Fibroblast of pulmonary artery (primary cell): ENCODE data around the gene ARHGAP42.

ENCODE experiments used
- DNase-seq: peaks from one replicate; pipeline ENCODE4 v3.0.0-alpha.2; 2010; ENCODE audit warnings: low read depth
- H3K4me3 ChIP-seq: replicated peaks from 2 replicates; pipeline ENCODE4 v1.5.1; 2011; ENCODE audit warnings: low read depth, mild to moderate bottlenecking, control low read depth, low read length, moderate library complexity
- TF ChIP-seq, protein P1 (sequence below): IDR thresholded peaks from 2 replicates; pipeline ENCODE4 v1.5.1; 2011; ENCODE audit warnings: mild to moderate bottlenecking, control low read depth, low read length, inconsistent platforms; ENCODE audit errors: missing control alignments

ARHGAP42 gene

DNA sequence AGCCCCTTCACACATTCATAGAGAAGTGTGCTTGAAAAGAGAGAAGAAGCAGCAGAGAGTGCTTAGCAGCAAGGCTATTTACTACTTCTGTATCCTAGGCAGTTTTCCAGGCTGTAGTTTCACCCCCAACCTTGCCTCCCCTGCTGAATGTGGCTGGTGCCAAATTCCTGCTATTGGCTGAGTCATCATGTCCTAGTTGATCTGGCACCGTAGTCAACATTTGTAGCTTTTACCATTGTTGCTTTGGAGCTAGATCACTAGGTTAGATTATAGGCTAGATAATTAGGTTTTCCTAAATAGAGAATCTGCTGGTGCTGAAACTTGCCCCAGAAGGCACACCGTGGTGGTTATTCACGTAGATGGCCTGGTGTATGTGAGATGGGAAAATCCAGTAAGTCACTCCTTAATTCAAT is 32.7 kb downstream of the ARHGAP42 start:
- DNase-seq, result peak; percentile 92
- TF ChIP-seq, protein P1, sequence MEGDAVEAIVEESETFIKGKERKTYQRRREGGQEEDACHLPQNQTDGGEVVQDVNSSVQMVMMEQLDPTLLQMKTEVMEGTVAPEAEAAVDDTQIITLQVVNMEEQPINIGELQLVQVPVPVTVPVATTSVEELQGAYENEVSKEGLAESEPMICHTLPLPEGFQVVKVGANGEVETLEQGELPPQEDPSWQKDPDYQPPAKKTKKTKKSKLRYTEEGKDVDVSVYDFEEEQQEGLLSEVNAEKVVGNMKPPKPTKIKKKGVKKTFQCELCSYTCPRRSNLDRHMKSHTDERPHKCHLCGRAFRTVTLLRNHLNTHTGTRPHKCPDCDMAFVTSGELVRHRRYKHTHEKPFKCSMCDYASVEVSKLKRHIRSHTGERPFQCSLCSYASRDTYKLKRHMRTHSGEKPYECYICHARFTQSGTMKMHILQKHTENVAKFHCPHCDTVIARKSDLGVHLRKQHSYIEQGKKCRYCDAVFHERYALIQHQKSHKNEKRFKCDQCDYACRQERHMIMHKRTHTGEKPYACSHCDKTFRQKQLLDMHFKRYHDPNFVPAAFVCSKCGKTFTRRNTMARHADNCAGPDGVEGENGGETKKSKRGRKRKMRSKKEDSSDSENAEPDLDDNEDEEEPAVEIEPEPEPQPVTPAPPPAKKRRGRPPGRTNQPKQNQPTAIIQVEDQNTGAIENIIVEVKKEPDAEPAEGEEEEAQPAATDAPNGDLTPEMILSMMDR, result no peak
- no peak overlapping the region for H3K4me3 ChIP-seq

DNA sequence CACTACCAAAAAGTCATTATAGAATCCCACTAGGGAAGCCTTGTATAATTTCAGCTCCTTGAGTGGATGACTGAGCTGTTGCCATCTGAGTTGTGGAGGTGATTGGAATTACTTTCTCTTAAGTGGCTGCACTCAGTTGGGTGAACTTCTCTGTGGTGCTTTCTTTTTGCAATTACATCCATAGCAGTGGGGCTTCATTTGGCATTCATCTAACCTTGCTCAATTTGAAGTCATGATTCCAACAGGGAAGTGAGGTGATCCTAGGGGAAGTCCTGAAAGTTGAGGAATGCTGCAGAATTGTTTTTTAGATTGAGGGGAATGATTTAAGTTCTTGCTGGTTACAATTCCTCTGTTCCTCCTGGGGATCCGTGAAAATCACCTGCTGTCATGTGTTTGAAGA is 39.6 kb downstream of the ARHGAP42 start:
- TF ChIP-seq, protein P1, result no peak

DNA sequence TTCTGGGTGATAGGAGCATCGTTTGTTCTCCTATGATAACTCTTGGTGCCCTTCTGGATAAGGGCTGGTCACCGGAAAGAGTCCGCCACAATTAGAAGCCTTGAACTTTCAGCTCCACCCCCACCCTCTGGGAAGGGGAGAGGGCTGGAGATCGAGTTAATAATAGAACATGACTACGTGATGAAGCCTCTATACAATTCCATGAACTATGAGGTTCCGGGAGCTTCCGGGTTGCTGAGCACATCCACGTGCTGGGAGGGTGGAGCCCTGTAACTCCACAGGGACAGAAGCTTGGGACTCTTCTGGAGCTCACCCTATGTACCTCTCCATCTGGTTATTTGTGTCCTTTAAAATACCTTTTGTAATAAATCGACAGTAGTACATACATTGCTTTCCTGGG is 40.3 kb downstream of the ARHGAP42 start:
- no peak overlapping the region for H3K4me3 ChIP-seq
- TF ChIP-seq, protein P1, result no peak
- no peak for DNase-seq

More for the DNA sequence above, 39.6 kb downstream of the ARHGAP42 start:
- DNase-seq, result no peak
- H3K4me3 ChIP-seq, result no peak overlapping the region

DNA sequence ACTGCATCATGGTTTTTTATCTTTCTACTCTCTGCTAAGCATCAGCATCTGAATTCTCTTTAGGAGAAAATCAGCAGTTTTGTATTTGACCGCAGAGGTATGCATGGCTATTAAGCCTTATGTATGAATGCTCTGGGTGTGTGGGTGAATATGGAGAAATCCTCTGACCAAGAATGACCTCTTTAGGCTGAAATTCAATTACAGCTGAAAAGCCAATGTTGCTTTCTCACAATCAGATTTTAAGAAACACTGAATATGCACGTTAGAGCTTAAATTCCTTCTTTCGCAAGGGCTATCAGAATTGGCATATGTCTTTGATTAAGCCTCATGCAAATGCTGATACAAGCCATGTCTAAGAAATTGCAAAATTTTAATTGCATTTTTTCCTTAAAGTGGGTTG is 43.2 kb downstream of the ARHGAP42 start:
- DNase-seq, result no peak
- H3K4me3 ChIP-seq, result no peak overlapping the region
- TF ChIP-seq, protein P1, result no peak

DNA sequence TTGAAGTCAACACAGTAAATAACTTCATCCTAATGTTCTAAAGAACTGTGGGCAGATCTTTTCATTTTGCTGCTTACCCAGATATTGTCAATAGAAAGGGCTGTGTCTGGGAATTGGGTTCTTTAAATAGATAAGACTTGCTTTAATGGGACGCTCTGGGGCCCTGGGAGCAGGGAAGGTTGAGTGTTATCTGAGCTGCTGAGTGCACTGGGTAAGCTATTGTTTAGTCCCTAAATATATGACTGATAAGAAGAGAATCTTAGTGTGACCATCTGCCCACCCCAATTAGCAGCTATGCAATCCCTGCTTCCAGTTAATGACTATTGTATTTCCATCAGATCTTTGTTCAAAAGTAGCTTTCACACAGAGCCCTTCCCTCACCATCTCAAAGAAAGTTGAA is 44.4 kb downstream of the ARHGAP42 start:
- H3K4me3 ChIP-seq, result no peak overlapping the region
- TF ChIP-seq, protein P1, result no peak
- no peak for DNase-seq

DNA sequence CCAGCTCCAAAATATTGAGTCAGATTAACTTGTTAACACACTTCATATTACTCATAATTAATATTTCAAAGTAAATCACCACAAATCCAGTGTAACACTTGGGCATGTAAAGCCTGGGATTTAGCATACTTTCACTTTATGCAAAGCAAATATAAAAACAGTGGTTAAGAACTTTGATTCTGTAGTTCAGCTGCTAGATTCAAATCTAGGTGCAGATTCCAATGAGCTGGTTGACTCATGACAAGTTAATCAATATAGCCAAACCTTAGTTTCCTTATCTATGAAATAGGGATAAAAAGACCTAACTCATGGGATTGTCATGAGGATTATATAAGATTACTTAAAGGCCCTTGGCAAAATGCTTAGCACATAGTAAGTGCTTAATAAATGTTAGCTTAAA is 45.9 kb downstream of the ARHGAP42 start:
- TF ChIP-seq, protein P1, result no peak
- H3K4me3 ChIP-seq, result no peak overlapping the region
- no peak for DNase-seq

DNA sequence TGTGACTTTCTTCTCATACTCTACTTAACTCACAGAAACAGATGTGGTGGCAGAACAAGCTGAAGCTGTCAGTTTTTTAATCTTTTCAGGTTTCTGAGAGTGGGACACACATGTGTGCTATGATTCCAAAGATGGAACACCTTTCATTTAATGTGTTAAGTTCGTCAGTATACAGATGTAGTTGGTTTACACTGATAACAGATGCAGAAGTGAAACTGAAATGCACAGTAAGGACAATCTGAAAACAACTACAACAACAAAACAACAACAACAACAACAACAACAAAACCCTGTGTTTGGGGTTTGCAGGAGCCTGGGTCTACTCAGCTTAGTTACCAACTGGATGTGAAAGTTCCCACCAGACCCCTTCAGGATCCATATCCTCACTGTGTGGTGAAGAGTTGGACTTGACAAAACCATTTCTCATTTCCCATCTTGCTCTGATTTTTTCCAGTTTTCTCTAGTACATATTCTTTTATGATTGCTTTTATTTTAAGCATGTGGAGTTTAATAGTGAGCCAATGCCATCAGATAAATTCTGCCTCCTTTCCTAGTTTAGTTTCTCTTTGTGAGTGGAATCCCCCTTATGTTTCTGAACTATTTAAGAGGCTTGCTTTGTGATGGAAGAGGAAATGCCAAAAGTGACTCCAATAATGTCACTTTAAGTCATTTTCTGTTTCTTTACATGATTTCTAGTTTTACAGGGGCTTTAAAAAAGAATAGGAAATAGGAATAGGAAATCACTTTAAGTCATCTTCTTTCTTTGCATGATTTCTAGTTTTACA is 47.8 kb downstream of the ARHGAP42 start:
- TF ChIP-seq, protein P1, result no peak
- DNase-seq, result no peak
- no peak overlapping the region for H3K4me3 ChIP-seq
